Measurements from ENCODE around the gene MGLL.

Gene MGLL

DNA sequence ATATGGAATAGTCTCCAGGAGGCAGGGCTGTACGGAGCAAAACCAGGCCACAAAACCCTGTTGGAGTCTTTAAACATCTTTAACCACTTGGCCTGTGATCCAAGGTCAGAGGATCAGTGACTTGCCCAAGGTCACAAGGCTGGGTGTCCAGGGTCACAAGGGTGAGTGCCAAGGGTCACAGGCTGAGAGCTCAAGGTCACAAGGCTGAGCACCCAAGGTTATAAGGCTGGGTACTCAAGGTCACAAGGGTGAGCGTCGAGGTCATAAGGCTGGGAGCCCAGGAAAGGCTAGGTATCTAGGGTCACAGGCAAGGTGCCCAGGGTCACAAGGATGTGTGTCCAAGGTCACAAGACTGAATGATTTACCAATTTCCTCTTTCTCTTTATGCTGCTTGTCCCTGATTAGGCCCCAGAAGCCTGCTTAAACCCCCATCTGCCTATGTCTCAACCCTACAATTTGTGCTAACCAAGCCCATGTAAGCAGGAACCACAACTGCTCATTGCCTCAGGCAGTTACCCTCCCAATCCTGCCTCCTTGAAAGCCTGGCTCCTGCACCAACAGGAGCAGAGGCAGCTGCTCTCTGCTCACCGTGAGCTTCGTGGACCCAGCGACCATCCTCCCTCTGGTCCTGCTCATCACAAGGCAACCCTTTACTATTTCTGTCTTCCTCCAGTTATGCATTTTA, 51.5 kb downstream of the MGLL start:
- DNase-seq: peak; percentile 27

DNA sequence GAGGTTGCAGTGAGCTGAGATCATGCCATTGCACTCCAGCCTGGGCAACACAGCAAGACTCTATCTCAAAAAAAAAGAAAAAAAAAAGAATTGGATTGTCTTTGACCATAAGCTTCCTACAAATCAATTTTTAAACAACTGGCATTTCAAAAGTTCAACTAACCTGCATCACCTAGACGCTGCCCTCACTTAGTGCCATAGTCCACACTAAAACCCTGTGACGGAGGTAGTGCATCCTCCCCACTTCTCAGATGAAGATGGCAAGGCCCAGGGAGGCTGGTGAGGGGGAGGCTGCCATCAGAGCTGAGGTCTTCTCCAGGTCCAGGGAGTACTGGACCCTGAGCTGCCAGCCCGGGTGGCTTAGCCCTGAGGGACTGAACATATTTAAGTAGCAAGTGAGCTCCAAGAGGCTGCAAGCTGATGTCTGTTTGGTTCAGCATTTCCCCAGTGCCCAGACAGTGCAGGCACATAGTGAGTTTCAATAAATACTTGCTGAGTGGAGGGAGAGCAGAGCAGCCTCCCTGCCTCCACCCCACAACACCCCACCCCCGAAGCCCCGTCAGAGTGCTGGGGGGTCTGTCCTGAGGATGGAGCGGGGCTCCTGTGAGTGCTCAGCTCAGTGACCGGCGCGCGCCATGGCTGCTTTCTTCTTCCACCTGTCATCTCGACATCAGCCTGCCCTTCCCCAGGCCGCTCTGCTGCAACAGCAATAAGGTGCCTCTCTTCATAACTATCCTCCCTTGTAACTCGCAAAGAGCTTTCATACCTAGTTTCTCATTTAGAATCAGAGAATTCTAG, 52.8 kb downstream of the MGLL start:
- no peak for DNase-seq

DNA sequence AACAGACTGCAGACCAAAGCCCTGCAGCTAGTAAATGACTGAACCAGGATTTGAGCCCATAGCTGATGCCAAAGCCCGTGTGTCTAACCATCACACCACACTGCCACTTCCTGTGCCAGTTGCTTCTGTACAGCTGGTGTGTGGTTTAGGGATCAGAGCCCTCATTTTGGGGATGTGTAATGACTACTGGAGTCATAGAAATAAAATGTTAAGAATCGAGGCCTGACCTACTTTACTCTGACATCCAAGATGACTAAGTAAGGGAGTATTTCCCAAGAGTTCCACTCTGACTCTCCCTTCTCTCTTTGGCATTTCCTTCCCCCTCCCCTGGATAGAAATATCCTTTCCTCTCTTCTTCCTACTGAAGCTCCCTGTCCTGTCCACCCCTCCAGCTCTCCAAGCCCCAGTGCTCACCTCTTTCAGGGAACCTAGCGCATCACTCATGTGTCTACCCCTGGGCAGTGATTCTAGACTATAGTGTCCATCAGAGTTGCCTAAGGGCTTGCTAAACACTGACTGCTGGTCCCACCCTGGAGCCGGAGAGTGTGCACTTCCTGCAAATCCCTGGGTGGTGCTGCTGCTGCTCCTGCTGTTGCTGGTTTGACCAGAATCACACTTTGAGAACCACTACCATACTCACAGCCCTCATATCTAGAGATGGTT, 53.8 kb downstream of the MGLL start:
- DNase-seq: no peak

GRCh38 chr3:127767126-127767525, 55.2 kb downstream of the MGLL start:
- DNase-seq: no peak

GRCh38 chr3:127765735-127766134, 56.6 kb downstream of the MGLL start:
- DNase-seq: no peak

- DNase-seq: no peak
Measured at GRCh38 chr3:127764841-127765362, 57.4 kb downstream of the MGLL start.

- no peak for DNase-seq
Measured at GRCh38 chr3:127764301-127764700, 58.0 kb downstream of the MGLL start.

DNA sequence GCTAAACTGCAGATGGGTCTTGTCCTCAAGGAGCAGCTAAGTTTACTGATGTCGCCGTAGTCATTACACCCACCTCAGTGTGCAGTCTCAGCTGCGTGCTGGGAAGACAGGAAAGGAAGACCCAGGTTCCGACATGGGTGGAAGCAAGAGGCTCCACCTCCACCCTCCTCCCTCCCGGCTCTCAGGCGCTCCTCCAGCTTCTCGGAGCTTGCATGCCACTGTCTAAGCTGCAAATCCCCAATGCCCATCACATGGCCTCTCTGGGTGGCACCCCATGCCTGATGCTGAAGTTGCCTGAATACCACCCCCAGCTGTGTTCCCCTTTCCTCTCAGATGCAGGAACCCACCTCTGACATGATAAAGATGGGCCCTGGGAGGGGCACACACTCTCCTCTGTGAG, 58.5 kb downstream of the MGLL start:
- no peak for DNase-seq

DNA sequence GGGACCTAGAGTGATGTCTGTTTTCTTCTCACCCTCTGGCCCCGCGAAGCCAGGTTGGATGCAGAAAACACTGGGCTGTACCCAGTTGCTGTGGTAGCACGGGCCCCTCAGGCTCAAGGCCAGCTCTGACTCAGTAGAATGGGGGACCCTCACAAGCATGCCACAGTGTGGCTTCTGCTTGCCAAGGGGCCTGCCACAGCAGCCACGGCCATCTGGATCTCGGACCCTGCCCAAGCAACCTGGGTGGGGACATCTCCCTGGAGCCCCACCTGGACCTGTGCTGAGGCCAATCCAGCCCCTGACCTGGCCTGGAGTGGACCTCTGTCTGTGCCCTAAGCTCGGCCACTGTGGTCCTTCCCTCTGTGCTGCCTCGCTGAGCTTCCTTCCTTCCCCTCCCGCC, 59.0 kb downstream of the MGLL start:
- no peak for DNase-seq

DNA sequence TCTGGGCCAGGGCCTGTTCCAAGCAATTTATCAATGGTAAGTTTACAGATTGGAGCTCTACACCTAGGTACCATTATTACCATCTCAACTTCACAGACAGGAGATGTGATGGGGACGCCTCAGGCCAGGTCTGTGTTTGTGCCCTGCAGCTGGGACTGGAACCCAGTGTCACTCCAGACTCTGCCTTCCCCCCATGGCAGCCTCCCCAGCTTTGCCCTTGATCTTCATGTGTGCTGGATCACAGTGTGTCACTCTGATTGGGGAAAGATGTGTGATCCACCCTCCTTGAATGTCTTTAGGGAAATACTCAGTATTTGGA, 59.6 kb downstream of the MGLL start:
- DNase-seq: no peak

- DNase-seq: peak; percentile 18
Measured at GRCh38 chr3:127762077-127762786, 60.1 kb downstream of the MGLL start.

GRCh38 chr3:127761441-127761801, 60.9 kb downstream of the MGLL start:
- DNase-seq: no peak

- peak; percentile 65 for DNase-seq
Measured at GRCh38 chr3:127760791-127761440, 61.4 kb downstream of the MGLL start.

DNA sequence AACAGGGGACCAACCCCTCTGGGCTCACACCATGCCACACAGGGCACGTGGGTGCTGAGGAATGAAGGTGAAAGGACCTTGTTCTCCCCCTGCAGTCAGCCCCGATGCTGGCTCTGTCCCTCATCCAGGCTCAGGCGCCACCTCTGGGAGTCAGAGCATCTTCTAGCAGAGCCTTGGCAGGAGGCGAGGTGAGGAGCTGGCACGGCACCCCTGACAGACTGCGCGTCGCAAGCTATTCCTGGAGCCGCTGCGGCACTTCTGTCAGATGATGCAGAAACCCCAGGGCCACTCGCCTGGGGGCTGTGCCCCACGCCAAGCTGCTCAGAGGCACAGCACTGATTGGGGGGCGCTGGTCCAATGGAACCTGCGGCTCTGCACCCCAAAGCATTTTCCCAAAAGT, 62.0 kb downstream of the MGLL start:
- peak; percentile 78 for DNase-seq

DNA sequence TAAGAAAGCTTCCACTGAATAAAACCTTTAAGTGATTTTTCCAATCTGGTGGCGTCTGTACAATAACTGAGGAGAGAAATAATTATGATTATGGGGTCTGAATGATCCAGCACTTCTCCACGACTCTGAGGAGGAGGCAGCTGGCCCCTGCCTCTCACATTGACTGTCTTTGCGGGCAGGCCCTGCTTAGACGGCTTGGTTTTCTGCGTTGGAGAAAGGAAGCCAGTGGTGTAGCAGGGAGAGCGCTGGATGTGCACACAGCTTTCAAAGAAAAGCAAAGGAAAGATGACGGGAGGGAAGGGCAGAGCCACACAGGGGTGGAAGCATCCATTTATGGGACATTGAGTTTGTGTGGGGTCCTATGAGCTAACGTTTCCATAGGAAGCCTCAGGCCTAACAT, 62.5 kb downstream of the MGLL start:
- DNase-seq: no peak

DNA sequence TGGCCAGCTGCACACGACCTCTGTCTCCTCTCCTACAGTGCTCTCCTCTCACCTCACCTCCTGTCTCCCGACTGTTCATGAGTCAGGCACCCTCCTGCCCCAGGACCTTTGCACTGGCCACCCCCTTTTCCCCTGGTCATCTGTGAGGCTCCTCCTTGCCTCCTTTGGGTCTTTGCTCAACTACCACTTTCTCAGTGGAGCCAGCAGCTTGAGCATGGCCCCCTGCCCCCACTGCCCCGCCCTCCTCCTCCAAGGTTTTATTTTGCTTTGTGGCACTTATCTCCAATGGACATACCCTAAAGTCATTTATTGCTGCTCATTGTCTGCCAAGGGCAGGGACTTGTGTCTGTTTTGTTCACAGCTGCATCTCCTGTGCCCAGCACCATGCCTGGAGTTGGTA, 64.3 kb downstream of the MGLL start:
- no peak for DNase-seq

DNA sequence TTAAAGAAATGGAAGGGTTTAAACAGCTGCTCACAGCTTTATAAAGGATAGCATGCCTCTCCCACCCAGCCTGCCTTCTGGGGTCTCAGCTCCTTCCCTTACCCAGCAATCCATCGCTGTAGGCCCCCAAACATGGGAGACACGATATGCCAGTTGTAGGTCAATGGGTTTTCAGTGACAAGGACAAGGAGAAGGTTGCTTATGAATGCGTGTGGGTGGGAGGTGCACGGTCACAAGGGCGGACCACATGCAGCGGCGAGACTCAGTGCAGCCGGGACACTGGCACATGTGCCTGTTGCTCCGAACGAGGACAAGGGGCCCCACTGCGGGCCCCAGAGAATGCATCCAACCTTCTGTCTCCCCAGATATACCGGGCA, 67.0 kb downstream of the MGLL start:
- no peak for DNase-seq

DNA sequence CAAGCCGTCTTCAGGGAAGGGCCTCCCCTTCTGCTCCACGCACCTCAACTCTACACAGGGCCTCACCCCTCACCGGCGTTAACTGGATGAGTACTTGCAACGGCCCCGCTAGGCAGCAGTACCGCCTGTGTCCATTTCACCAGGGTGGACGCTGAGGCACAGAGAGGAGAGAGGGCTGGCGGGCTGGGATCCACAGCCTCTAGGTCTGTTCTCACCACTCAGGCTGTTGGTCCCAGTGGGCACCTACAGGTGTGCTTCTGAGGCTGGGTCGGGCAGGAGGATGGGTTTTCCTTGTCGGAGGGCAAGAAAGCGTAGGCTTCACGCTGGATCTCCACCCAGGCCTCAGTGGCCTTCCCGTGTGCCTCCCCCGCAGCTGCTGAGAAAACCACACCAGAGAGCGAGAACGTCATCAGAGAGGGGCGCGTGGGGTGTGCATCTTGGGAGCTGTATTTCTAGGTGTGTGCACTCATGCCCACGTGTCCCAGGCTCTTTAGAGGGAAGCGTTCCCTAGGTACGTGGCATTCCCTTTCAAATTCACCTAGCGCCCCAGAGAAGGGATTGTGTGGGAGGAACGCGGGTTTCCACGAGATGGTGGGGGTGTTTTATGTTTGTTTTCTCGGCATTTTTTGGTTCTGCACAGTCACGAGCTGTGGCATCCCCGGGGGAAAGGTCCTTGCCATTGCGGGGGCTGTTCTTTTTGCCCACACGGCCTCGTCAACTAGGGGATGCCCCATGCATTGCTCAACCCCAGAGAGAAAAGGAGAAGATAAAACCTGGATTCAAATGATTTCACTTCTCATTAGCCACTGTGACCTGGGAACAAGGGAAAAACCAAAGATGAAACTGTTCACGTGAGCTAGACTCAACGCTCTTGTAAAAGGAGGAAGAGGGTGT, 67.7 kb downstream of the MGLL start:
- DNase-seq: no peak

GRCh38 chr3:127753898-127754410, 68.4 kb downstream of the MGLL start:
- no peak for DNase-seq

- DNase-seq: peak; percentile 78
Measured at GRCh38 chr3:127753338-127753737, 69.0 kb downstream of the MGLL start.

DNA sequence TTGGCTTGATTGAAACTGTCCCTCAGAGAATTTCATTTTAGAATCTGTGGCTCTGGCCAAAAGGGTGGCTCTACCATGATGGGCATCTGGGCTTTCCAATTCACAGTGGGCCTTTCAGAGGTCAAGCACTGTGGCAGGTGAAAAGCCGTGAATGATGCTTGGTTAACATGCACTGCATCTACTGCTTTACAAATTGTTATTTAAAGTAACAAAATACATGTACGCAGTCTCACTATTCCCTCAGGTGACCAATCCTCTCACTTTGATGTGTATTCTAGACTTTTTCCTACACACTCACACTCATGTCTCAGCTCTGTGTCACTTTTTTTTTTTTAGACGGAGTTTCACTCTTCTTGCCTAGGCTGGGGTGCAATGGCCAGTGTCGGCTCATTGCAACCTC, 70.5 kb downstream of the MGLL start:
- no peak for DNase-seq

- no peak for DNase-seq
Measured at GRCh38 chr3:127751163-127751621, 71.1 kb downstream of the MGLL start.

All from NCI-H1694 treated with DMSO at 0.1 percent for 48 hours (cell line).